Measurements from ENCODE around the gene PIGK. TPM values are rescaled to one million over a fixed set of nuclear protein-coding genes. Genes with fewer than 3 reads are reported as not detected.

The PIGK gene
- total and polyA plus RNA-seq, 2 donors (not counting 3 experiments of a cell fraction or from before 2014, with no cell fraction given) = 12.3 to 32.3 TPM

DNA sequence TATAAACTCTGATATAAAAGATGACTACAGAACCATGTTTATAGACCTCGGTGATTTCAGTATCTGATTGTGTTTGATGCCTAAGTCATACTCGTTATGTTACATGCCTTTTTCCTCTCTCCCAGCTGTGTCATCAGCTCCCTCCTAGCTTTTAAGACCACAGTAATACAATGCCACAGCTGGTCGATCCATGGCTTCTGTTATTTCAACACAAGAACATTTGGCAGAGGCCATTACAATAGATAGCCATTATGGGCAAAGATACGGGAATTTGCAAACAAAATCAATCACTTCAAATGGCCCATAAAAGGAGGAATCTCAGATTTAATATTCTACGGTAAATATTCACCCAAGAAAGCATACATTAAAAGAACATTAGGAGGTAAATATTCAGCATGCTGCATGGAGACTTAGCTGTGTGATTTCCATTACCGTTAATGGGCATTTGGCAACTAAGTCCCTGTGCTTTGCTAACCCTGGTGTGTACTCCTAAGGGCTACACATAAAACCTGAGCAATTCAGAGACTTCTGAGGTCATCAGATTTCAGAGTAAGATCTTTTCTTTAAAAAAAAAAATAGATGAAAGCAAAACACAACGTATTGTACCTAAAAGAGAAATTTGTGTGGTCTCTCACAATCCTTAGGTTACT is 153.4 kb downstream of the PIGK start:
- no TSS peak for BruUV-seq (replicated peaks)
- CTCF ChIA-PET = interaction anchor here (0.6 kb wide), 1 partner anchor 713 kb away, joined by 3 read pairs; no protein-coding TSS in a partner anchor
- TF ChIP-seq JUN (IDR thresholded peaks at IDR 0.05; ENCODE audit: borderline replicate concordance, insufficient read depth, insufficient read length, low read depth) (no peak), MYC (IDR thresholded peaks at IDR 0.05; ENCODE audit: low read depth, low read length) (no peak), POLR2A (IDR thresholded peaks at IDR 0.05; ENCODE audit: low read depth, low read length) (no peak), EZH2 (IDR thresholded peaks at IDR 0.05; ENCODE audit: borderline replicate concordance, low read depth, low read length, severe bottlenecking) (no peak), GATA2 (IDR thresholded peaks at IDR 0.05; ENCODE audit: insufficient read depth, insufficient read length, low read depth, low read length) (no peak), FOS (IDR thresholded peaks at IDR 0.05; ENCODE audit: borderline replicate concordance, insufficient read depth, low read length) (no peak), POLR2AphosphoS5 (IDR thresholded peaks at IDR 0.05; ENCODE audit: insufficient read depth, low read depth, low read length) (no peak)
- TF ChIP-seq, protein P1, sequence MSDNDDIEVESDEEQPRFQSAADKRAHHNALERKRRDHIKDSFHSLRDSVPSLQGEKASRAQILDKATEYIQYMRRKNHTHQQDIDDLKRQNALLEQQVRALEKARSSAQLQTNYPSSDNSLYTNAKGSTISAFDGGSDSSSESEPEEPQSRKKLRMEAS (IDR thresholded peaks at IDR 0.05; ENCODE audit: insufficient read depth, insufficient read length) = no peak
- TF ChIP-seq, protein P2, sequence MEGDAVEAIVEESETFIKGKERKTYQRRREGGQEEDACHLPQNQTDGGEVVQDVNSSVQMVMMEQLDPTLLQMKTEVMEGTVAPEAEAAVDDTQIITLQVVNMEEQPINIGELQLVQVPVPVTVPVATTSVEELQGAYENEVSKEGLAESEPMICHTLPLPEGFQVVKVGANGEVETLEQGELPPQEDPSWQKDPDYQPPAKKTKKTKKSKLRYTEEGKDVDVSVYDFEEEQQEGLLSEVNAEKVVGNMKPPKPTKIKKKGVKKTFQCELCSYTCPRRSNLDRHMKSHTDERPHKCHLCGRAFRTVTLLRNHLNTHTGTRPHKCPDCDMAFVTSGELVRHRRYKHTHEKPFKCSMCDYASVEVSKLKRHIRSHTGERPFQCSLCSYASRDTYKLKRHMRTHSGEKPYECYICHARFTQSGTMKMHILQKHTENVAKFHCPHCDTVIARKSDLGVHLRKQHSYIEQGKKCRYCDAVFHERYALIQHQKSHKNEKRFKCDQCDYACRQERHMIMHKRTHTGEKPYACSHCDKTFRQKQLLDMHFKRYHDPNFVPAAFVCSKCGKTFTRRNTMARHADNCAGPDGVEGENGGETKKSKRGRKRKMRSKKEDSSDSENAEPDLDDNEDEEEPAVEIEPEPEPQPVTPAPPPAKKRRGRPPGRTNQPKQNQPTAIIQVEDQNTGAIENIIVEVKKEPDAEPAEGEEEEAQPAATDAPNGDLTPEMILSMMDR (IDR thresholded peaks at IDR 0.05; ENCODE audit: extremely low read depth in 1 of 2, insufficient read depth in 1 of 2, low read depth in 1 of 2, low read length in 2 of 2) = no peak

More for the DNA sequence above, 153.4 kb downstream of the PIGK start:
- POLR2A ChIA-PET = no interaction called here
- Histone ChIP-seq H3K79me2 (ENCODE audit: control insufficient read depth, insufficient read depth, low read length) (no peaks in the 10 kb centered on the region), H3K9ac (replicated peaks; ENCODE audit: extremely low read depth, insufficient read depth, low read length) (no peak overlapping the region), H3K27me3 (ENCODE audit: control insufficient read depth in 2 of 2, insufficient read depth in 2 of 2, low read length in 2 of 2) (peaks cover 2 to 5% of the 10 kb centered on the region in 2 experiments), H3K36me3 (ENCODE audit: control insufficient read depth in 2 of 2, extremely low read depth in 1 of 2, insufficient read depth in 2 of 2, low read length in 2 of 2) (no peaks in the 10 kb centered on the region), H3K27ac (ENCODE audit: insufficient read depth, low read depth, low read length) (no peak overlapping the region), H3K9me1 (replicated peaks; ENCODE audit: control insufficient read depth, extremely low read depth, insufficient read depth, low read length) (no peaks in the 10 kb centered on the region), H3K4me3 (replicated peaks in 1 of 3; ENCODE audit: insufficient read depth in 1 of 3, low read depth in 1 of 3, low read length in 3 of 3) (no peak overlapping the region), H2AFZ (ENCODE audit: low read depth, low read length) (no peak overlapping the region), H3K4me2 (ENCODE audit: insufficient read depth, low read length) (no peak overlapping the region), H4K20me1 (replicated peaks; ENCODE audit: control insufficient read depth, extremely low read depth, insufficient read depth, low read length) (no peaks in the 10 kb centered on the region), H3K9me3 (replicated peaks; ENCODE audit: control insufficient read depth, insufficient read depth, low read length) (no peaks in the 10 kb centered on the region), H3K4me1 (ENCODE audit: control insufficient read depth, extremely low read depth, insufficient read depth, low read length) (no peaks in the 10 kb centered on the region)
- dilution Hi-C loops (cut with MboI; ENCODE audit: extremely low pct_ligation_motif_present, low sequenced_read_pairs) = no loop called here
- DNase-seq (ENCODE audit: low read depth, low spot score) (no peak), FAIRE-seq (no peak)
- intact Hi-C loops (cut with micrococcal nuclease) = no loop called here

Measured in endothelial cell of umbilical vein (primary cell).